ENCODE results near the gene NLRP9. TPM values are rescaled to one million over a fixed set of nuclear protein-coding genes. Genes with fewer than 3 reads are reported as not detected.

The NLRP9 gene
- total RNA-seq (2022; extraction: Qiagen RNA extraction) = not detected in 5 replicates

GRCh38 chr19:55738302-55738701 lies at the start of gene NLRP9:
Gene NLRP9 (minus strand): TSS chr19:55738402. CDS start chr19:55738374, 28 bp downstream.

GRCh38 chr19:55768818-55769217 lies 30.6 kb upstream of the NLRP9 start, which contains the start of gene RFPL4AL1:
Gene RFPL4AL1 (plus strand): TSS chr19:55769118. CDS start chr19:55771805, 2,687 bp downstream.

GRCh38 chr19:55758797-55759196 lies 20.6 kb upstream of the NLRP9 start, which contains the start of gene RFPL4A:
Gene RFPL4A (plus strand): TSS chr19:55759097. CDS start chr19:55761801, 2,704 bp downstream.

GRCh38 chr19:55674841-55675660 lies 63.2 kb downstream of the NLRP9 start, which contains the start of gene EPN1:
Gene EPN1 (plus strand): TSS chr19:55675226. CDS start chr19:55678628, 3,402 bp downstream.

Other genes with a start within 250 kb of the NLRP9 start
- gene SSC5D, start 250.0 kb downstream of the NLRP9 start, total RNA-seq (2022; extraction: Qiagen RNA extraction) = 0.34 to 1.2 TPM (median 0.77 TPM) in 5 replicates
- 1.6 to 2.3 TPM (median 2.1 TPM) in 5 replicates for gene SBK2, start 201.3 kb downstream of the NLRP9 start, total RNA-seq (2022; extraction: Qiagen RNA extraction)
- gene SBK3, start 192.9 kb downstream of the NLRP9 start, total RNA-seq (2022; extraction: Qiagen RNA extraction) = 1.5 to 2.4 TPM (median 1.7 TPM) in 5 replicates
- gene ZNF579, start 157.6 kb downstream of the NLRP9 start, total RNA-seq (2022; extraction: Qiagen RNA extraction) = 19.9 to 35.0 TPM (median 29.6 TPM) in 5 replicates
- 18.6 to 24.5 TPM (median 24.2 TPM) in 5 replicates for gene FIZ1, start 138.9 kb downstream of the NLRP9 start, total RNA-seq (2022; extraction: Qiagen RNA extraction)
- gene ZNF524, start 138.1 kb downstream of the NLRP9 start, total RNA-seq (2022; extraction: Qiagen RNA extraction) = 11.2 to 18.9 TPM (median 16.4 TPM) in 5 replicates
- gene ZNF865, start 132.8 kb downstream of the NLRP9 start, total RNA-seq (2022; extraction: Qiagen RNA extraction) = 7.2 to 12.0 TPM (median 10.9 TPM) in 5 replicates
- gene ZNF784, start 113.8 kb downstream of the NLRP9 start, total RNA-seq (2022; extraction: Qiagen RNA extraction) = 4.6 to 6.1 TPM (median 5.4 TPM) in 5 replicates
- gene ZNF580, start 97.4 kb downstream of the NLRP9 start, total RNA-seq (2022; extraction: Qiagen RNA extraction) = 26.3 to 52.7 TPM (median 47.0 TPM) in 5 replicates
- gene ZNF581, start 94.8 kb downstream of the NLRP9 start, total RNA-seq (2022; extraction: Qiagen RNA extraction) = 36.1 to 50.8 TPM (median 48.2 TPM) in 5 replicates
- 16.8 to 19.4 TPM (median 17.5 TPM) in 5 replicates for gene CCDC106, start 90.2 kb downstream of the NLRP9 start, total RNA-seq (2022; extraction: Qiagen RNA extraction)
- 262 to 324 TPM (median 284 TPM) in 5 replicates for gene U2AF2, start 83.4 kb downstream of the NLRP9 start, total RNA-seq (2022; extraction: Qiagen RNA extraction)
- 145 to 205 TPM (median 194 TPM) in 5 replicates for gene EPN1, start 63.2 kb downstream of the NLRP9 start, total RNA-seq (2022; extraction: Qiagen RNA extraction)
- 0.38 to 1.1 TPM (median 0.84 TPM) in 5 replicates for gene RFPL4A, start 20.7 kb upstream of the NLRP9 start, total RNA-seq (2022; extraction: Qiagen RNA extraction)
- 0.28 TPM in 1 of 5 replicates, not detected in the others for gene RFPL4AL1, start 30.7 kb upstream of the NLRP9 start, total RNA-seq (2022; extraction: Qiagen RNA extraction)
- 0.02 to 0.06 TPM (median 0.03 TPM) in 5 replicates for gene NLRP11, start 93.6 kb upstream of the NLRP9 start, total RNA-seq (2022; extraction: Qiagen RNA extraction)
- gene NLRP4, start 98.1 kb upstream of the NLRP9 start, total RNA-seq (2022; extraction: Qiagen RNA extraction) = not detected in 5 replicates
- not detected in 5 replicates for gene NLRP13, start 193.9 kb upstream of the NLRP9 start, total RNA-seq (2022; extraction: Qiagen RNA extraction)
- gene NLRP8, start 209.4 kb upstream of the NLRP9 start, total RNA-seq (2022; extraction: Qiagen RNA extraction) = not detected in 5 replicates
- 0.03 to 0.07 TPM (median 0.05 TPM) in 4 of 5 replicates, not detected in the other for gene NLRP5, start 248.4 kb upstream of the NLRP9 start, total RNA-seq (2022; extraction: Qiagen RNA extraction)